ENCODE measurements around the gene B3GNT5. TPM values are rescaled to one million over a fixed set of nuclear protein-coding genes. Genes with fewer than 3 reads are reported as not detected.

The B3GNT5 gene
- total RNA-seq, 1 experiment from 2014 or later: 25.3 TPM

DNA sequence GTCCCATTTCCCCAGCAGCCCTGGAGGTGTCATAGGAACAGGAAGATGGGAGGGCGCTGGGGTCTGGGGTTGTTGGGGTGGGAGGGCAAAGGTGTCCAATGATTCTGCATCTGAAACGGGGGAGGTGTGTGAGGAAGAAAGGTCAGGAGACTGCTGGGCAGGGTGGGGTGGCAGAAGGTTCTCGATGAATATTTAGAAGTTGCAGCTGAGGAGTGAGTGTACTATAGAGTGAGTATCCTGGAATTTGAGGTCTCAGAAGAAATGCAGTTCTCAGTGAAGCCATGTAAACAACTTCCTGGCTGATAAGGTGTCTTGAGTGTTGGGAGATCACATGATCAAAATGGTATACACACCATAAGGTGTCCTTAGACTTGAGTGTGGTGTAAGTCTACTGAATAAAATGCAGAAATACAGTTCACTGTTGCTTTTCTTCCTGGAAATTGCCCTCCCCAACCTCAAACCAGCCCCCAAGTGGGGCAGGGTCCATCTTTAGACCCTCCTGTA lies 9.9 kb downstream of the B3GNT5 start:
- no TSS peak for BruUV-seq (replicated peaks)
- Histone ChIP-seq H3K9me3 (ENCODE audit: low read depth, low read length, poor library complexity, severe bottlenecking) (no peaks in the 10 kb centered on the region), H3K36me3 (ENCODE audit: insufficient read depth, low read length, poor library complexity, severe bottlenecking) (no peaks in the 10 kb centered on the region), H3K4me3 (ENCODE audit: low read depth, low read length, poor library complexity, severe bottlenecking) (no peak overlapping the region), H3K4me1 (ENCODE audit: insufficient read depth, low read length, poor library complexity, severe bottlenecking) (peaks cover 42% of the 10 kb centered on the region), H3K27ac (ENCODE audit: low read depth, low read length, poor library complexity, severe bottlenecking) (no peak overlapping the region), H3K27me3 (replicated peaks; ENCODE audit: insufficient read depth, low read depth, low read length, poor library complexity) (no peaks in the 10 kb centered on the region)
- no peak for DNase-seq (ENCODE audit: low spot score)
- TF ChIP-seq CTCF (conservative IDR thresholded peaks at IDR 0.05; ENCODE audit: low read depth, low read length) (no peak), EZH2 (IDR thresholded peaks at IDR 0.05; ENCODE audit: borderline replicate concordance, low read depth, low read length, poor library complexity, severe bottlenecking) (no peak)
- ChIA-PET POLR2A (ENCODE audit: low non-redundant PET) (no interaction called here), CTCF (interaction anchor here (0.5 kb wide), 1 partner anchor 104 kb away, joined by 8 read pairs; no protein-coding TSS in a partner anchor)
- intact Hi-C loops (cut with micrococcal nuclease; ENCODE audit: unreplicated experiment): no loop called here

DNA sequence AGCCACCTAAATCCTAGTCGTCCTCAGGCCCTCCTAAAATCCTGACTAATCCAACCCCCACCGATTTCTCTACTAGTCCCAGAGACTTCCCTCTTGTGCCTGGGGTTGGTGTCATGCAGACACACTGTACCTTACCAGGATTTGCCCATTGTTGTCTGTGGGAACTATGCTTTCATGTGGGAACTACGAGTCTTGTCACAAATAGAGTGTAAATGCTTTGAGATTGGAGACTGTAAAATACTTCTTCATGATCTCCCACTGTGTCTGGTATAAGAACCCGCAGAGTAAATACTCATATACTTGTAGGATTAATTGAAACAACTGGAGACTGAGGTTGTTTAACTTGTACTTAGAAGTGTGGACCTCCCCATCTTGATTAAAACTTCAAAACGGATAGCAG lies 11.2 kb downstream of the B3GNT5 start:
- no peaks in the 10 kb centered on the region for H3K27me3 ChIP-seq (replicated peaks; ENCODE audit: insufficient read depth, low read depth, low read length, poor library complexity)
- H3K4me3 ChIP-seq (ENCODE audit: low read depth, low read length, poor library complexity, severe bottlenecking): no peak overlapping the region
- intact Hi-C loops (cut with micrococcal nuclease; ENCODE audit: unreplicated experiment): no loop called here
- no peaks in the 10 kb centered on the region for H3K36me3 ChIP-seq (ENCODE audit: insufficient read depth, low read length, poor library complexity, severe bottlenecking)
- ChIA-PET CTCF (no interaction called here), POLR2A (ENCODE audit: low non-redundant PET) (no interaction called here)
- H3K4me1 ChIP-seq (ENCODE audit: insufficient read depth, low read length, poor library complexity, severe bottlenecking): peaks cover 44% of the 10 kb centered on the region
- H3K9me3 ChIP-seq (ENCODE audit: low read depth, low read length, poor library complexity, severe bottlenecking): no peaks in the 10 kb centered on the region
- TF ChIP-seq EZH2 (IDR thresholded peaks at IDR 0.05; ENCODE audit: borderline replicate concordance, low read depth, low read length, poor library complexity, severe bottlenecking): no peak
- TF ChIP-seq CTCF (conservative IDR thresholded peaks at IDR 0.05; ENCODE audit: low read depth, low read length): no peak
- DNase-seq (ENCODE audit: low spot score): peak; percentile 25
- BruUV-seq (replicated peaks): no TSS peak
- H3K27ac ChIP-seq (ENCODE audit: low read depth, low read length, poor library complexity, severe bottlenecking): peak overlapping the region; percentile 73

DNA sequence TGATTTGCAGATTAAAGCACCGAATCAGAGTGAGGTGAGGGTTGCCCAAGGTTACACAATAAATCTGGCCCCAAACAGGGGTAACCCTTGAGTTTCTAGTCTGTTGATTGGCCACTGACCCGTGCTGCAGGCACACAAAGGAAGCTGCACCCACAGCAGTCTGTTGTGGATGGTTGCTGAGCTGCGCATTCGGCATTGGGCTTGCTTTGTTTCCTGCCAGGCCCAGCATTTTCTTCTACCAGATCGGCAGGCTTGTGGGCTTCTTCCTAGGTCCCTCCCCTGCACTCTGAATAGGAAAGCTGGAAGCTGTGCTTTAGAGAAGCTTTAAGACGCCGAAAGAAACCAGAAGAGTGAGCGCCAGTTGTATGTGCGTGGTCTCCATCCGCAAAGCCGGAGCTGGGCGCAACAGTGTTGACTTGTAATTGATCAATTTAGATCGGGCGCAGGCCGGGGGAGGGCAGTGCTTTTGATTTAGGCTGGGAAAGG lies 12.1 kb downstream of the B3GNT5 start:
- peaks cover 44% of the 10 kb centered on the region for H3K4me1 ChIP-seq (ENCODE audit: insufficient read depth, low read length, poor library complexity, severe bottlenecking)
- intact Hi-C loops (cut with micrococcal nuclease; ENCODE audit: unreplicated experiment): no loop called here
- H3K9me3 ChIP-seq (ENCODE audit: low read depth, low read length, poor library complexity, severe bottlenecking): no peaks in the 10 kb centered on the region
- peaks cover 3% of the 10 kb centered on the region for H3K36me3 ChIP-seq (ENCODE audit: insufficient read depth, low read length, poor library complexity, severe bottlenecking)
- BruUV-seq (replicated peaks): no TSS peak
- DNase-seq (ENCODE audit: low spot score): peak; percentile 68
- ChIA-PET CTCF (no interaction called here), POLR2A (ENCODE audit: low non-redundant PET) (interaction anchor here (0.5 to 1.1 kb wide), 2 partner anchors 34 to 232 kb away, joined by 3 to 4 read pairs; no protein-coding TSS in a partner anchor)
- no peaks in the 10 kb centered on the region for H3K27me3 ChIP-seq (replicated peaks; ENCODE audit: insufficient read depth, low read depth, low read length, poor library complexity)
- peak overlapping the region; percentile 73 for H3K27ac ChIP-seq (ENCODE audit: low read depth, low read length, poor library complexity, severe bottlenecking)
- TF ChIP-seq CTCF (conservative IDR thresholded peaks at IDR 0.05; ENCODE audit: low read depth, low read length): no peak
- no peak for TF ChIP-seq EZH2 (IDR thresholded peaks at IDR 0.05; ENCODE audit: borderline replicate concordance, low read depth, low read length, poor library complexity, severe bottlenecking)
- H3K4me3 ChIP-seq (ENCODE audit: low read depth, low read length, poor library complexity, severe bottlenecking): peak overlapping the region; percentile 32
